Measurements from ENCODE around the gene CLEC19A.

The CLEC19A gene

DNA sequence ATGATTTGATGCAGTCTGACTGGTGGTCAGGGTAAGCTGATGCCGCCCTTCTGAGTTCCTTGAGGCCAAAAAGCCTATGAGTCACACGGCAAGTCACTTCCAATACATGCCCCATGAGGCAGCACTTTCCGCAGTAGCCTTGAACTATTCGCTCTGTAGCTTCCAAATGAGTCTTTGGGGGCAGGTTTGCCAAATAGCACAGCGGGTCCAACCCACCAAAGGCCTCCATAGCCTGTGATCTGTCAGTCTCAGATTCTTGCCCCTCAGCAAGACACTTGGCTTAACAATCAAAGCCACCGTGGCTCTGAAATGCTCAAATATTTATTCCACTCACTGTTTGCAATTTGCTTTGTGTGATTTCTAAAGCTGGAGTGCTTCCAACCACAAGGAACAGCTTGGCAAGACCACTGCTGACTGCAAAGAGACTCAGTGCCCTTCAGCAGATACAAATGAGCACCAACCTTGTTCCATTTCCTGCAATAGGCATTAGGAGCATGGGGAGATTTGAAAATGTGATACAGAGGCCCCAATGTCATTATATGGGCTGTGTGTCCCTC, 45.4 kb downstream of the CLEC19A start:
- DNase-seq: no peak

DNA sequence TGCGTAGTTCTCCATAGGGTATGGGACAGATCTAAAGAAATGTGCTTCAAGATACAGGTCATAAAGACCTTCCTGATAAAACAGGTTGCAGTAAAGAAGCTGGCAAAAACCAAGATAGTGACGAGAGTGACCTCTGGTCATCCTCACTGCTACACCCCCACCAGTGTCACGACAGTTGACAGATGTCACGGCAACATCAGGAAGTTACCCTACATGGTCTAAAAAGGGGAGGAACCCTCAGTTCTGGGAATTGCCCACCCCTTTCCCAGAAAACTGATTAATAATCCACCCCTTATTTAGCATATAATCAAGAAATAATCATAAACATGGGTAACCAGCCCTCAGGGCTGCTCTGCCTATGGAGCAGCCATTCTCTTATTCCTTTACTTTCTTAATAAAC, 46.3 kb downstream of the CLEC19A start:
- no peak for DNase-seq

GRCh38 chr16:19338335-19338734, 52.8 kb downstream of the CLEC19A start:
- DNase-seq: no peak

DNA sequence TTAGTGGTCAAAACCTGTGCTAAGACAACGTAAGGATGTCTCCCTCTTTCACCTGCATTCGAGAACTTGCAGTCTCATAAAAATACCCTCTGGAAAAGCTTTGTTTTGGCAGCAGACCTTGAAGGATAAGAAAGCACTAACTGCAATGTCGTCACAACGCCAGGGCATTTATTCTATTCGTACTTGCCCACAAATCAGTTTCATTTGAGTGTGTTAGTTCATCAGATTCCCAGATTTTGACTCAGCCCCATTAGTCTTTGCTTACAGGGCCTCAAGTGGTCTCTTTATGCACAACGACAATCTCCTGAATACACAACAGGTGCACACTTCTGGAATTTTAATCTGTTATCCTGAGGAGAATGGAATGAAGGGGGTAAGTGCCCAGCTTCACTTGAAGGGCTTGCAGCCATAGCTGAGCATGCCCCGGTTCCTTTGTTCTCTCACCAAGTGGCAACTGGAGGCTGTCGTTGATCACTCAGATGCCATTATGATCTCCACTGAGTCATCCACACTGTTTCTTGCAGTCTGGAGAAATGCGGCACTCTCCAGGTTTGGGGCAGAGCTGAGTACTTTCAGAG, 58.8 kb downstream of the CLEC19A start:
- DNase-seq: no peak

- no peak for DNase-seq
These were observed 59.4 kb downstream of the CLEC19A start for GRCh38 chr16:19344980-19345379.

GRCh38 chr16:19346335-19346922, 60.9 kb downstream of the CLEC19A start:
- no peak for DNase-seq

GRCh38 chr16:19348125-19348524, 62.6 kb downstream of the CLEC19A start:
- DNase-seq: no peak

DNA sequence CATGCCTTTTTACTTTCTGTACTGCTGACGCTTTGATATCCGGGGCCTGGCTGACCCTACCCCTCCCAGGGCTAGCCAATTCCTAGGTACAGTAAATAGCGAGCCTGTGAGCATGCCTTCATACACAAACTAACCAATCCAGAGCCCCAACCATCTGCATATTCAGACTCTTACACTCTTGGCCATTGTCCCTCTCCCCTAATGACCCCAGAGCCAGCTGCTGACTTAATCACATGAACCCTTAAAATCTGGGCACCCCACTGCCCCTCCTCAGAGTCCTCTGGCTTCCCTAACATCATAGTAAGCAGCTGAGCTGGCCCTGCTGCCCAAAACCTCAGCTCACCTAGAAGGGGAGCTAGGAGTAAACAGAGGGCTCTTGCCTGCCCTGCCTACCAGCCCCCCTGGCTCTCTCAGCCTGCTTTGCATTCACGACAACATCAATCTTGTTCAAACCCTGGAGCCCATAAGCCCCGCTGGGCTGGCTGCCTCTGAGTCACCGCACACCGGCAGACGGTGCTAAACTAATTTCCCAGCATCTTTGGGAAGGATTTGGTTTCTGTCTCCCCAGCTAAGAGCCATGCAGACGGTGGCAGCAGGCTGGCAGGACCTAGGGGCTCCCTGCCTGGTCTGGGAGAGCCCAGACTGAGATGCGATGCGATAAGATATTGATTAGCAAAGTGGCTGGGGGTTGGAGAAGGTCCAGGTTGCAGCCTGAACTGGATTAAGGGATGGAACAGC, 63.2 kb downstream of the CLEC19A start:
- DNase-seq: no peak

- no peak for DNase-seq
These were observed 68.8 kb downstream of the CLEC19A start for GRCh38 chr16:19354371-19354770.

DNA sequence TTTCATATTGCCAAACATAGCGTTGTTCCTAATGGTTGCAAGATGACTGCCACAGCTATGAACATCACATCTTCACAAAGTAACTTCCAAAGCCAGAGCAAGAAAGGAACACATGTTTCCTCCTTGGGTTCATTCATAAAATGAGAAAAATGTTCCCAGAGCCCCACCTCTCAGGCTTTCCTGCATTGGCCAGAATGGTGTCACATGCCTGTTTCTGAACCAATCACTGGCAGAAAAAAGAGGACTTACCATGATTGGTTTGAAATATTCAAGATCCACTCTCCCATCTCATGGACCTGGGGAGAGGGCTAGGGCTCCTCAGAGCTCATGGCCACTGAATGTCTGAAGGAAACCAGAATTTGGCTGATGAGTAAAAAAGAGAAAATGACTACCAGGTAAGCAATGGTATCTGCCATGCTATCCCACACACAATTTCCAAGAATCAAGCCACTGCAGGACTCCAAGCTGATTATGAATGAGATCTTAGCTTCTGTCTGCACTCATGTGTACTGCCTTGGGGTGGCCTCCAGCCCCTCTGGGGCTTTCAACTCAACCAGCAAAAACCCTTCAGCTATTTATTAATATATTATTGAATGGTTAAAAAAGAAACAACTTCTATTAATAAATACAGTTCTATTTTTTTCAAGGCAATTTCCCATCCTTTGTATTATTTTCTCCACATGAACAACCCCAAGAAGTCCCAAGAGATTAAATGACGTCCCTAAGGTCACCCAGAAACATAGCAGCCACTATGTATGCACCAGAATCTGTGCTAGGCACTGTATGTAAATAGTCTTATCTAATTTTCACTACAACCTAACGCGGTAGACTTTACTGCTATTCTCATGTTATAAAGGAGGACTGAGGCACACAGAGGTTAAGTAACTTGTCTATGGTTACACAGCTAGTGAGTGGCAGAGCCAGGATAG, 70.8 kb downstream of the CLEC19A start:
- no peak for DNase-seq

GRCh38 chr16:19359556-19359955, 74.0 kb downstream of the CLEC19A start:
- DNase-seq: no peak

All from stimulated activated naive CD4-positive, alpha-beta T cell (primary cell).